GM18951 (cell line): ENCODE results near the gene YES1.

ENCODE experiments used
- POLR2A ChIP-seq: IDR thresholded peaks from 4 replicates; pipeline ENCODE4 v1.6.1; 2011; ENCODE audit warnings: mild to moderate bottlenecking; ENCODE audit not compliant: insufficient read length, insufficient read depth; ENCODE audit errors: extremely low read depth
- in situ Hi-C: fragments of 300-500 bp; cut with MboI; formaldehyde crosslinking; loops from one replicate; pipeline ENCODE4 v1.12.0; 2022; ENCODE audit warnings: low sequenced_read_pairs, mixed read lengths, inconsistent platforms; ENCODE audit not compliant: unreplicated experiment

The YES1 gene

DNA sequence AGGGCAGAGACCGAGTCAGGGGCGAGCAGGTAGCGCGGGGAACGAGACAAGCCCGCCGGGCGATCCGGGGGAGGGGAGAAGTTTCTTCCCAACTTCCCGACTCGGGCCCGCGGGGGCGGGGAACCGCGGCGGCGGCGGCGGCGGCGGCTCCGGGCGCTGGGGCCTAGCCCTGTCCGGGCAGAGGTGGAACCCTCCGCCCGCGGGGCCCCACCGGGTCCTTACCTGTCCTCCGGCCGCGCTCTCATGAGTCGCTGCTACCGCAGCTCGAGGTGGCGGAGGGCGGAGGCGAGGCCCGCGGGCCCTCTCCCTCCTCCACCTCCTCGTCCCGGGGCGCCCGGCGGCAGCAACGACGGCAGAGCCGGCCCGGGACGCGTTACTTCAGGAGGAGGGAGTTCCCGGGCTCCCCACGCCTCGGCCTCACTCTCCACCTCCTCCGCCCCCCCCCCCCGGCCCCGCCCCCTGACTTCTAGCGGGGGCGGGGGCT, at the start of gene YES1:
Gene YES1 (minus strand): TSS at position 351 of the 484 bp plus-strand sequence. CDS start 55,415 bp downstream, outside the sequence.
- TF ChIP-seq POLR2A = no peak
- in situ Hi-C loops = no loop called here

DNA sequence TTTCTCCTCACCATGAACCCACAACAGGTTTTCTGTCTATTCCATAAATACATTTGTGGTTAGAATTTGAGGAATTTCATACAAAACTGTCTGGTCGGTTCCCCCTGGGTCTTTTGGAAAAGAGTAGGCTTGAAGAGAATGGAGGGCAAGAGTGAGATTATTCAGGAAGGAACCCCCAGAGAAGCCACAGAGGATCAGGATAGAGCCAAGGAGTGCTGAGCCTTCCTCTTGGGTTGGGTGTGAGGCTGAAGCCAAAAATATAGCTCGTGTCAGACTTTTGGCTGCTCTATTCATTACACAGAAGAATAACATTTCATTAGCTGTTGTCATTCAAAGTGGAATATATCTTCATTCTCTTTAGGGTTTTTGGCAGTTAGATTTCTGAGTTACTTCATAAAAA, 45.9 kb upstream of the YES1 start:
- TF ChIP-seq POLR2A = no peak

DNA sequence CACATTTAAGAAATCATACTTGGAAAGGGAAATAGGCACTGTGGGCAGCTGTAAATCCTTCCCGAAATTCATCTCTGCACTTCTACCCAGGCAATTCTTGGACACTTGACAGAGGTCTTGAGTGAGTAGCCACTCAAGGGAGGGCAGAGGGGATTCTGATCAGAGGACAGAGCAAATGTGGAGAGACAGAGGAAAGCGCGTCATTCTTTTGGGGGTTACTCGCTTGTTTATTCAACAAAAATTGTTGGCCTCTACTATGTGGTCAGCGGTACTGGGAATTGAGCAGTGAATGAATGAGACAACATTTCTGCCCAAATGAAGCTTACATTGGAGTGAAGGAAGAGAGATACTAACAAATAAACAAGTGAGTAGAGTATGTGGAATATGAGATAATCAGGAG, 41.4 kb upstream of the YES1 start:
- in situ Hi-C loops = no loop called here
- no peak for TF ChIP-seq POLR2A

More for the DNA sequence above, 45.9 kb upstream of the YES1 start:
- in situ Hi-C loops = no loop called here

DNA sequence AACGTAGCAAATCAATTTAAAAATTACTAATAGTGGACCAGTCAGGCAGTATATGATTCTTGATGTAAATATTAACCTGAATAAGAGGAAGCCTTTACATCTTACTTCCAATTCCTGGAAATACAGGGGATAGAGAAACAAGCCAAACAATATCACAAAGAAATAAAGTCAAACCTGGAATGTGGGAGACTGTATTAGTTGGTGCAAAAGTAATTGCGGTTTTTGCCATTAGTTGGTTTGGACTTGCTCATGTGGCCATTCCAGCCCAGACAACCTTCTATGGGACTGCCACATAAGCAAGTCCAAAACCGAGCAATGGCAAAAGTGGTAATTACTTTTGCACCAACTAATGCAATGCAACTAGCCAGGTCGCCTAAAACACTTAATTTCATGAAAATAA, 38.9 kb upstream of the YES1 start:
- in situ Hi-C loops = no loop called here

DNA sequence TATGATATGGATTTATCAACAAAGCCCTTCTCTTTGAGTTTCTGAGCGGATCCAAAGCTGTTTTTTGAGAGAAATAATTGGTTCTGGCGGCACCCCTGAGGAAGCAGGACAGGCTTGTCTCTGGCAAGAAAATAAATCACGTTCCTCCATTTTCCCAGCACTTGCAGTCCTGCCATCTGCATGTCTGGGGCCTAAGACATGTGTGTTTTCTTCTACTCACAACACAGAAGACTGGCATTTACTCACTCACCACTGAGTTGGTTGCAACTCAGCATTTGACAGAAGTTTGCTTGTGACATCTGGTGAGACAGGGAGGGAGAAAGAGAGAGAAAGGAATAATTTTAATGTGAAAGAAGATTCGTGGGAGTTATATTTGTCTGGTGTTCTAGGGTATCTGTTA, 37.0 kb upstream of the YES1 start:
- in situ Hi-C loops = no loop called here
- no peak for TF ChIP-seq POLR2A

More for the DNA sequence above, 38.9 kb upstream of the YES1 start:
- TF ChIP-seq POLR2A = no peak

DNA sequence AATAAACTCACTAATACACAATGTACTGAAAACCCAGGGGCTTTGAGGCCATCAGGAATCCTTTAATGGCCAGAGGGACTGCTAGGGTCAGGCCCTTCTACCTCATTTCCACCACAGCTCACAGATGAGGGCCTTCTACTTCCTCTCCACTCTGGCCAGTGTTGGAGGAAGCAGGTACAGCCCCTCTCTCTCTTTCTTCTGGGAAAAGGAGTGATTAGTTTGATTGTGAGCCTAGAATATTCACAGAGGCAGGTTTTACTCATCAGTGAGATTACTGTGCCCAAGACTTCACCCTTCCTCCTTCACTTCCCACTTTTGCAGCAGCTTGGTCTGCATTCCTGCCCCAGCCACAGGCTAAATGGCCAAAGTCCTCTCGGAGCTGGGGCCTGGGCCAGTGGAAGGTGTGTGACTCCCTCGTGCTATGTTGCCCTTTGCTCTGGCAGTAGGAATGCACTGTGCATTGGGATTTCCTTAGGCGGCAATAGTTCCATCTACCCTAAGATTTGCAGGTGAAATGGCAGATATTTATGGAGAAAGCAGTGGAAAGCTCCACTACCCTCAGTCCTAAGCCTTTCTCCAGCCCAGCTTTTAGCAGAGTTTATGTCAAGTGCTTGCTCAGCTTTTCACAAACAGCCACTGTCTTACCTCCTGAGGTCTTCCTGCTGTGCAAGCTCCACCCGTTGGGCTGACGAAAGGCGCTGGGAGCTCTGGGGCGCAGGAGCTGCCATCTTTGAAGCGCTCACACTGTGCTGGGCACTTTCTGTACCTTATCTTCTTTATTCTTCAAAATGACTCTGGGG, 36.2 kb upstream of the YES1 start:
- in situ Hi-C loops = no loop called here
- no peak for TF ChIP-seq POLR2A

DNA sequence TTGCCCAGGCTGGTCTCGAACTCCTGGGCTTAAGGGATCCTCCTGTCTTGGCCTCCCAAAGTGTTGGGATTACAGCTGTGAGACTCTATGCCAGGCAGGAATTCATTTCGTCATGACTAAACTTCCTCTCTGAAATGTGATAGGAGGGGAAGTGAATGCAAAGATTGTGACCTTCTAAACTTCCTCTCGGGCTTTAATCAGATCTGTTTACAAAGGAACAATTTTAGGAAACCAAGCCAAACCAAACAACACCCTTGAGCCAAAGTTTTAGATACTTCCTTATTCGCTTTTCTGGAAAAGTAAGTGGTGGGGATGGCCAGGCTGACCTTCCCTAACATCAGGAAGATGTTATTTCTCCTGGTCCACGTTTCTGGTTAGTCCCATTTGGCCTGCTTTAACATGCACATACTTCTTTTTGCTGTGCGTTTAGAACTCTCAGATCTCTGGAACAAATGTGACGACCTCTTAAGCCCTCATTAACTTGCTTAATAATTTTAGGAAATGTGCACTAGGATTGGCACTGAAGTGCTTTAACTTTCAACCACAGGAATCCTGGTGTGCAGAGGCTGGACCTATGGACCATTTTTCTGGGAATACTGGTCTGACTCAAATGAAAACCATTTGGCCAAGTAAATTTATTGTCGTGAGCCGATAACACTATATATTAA, 33.2 kb upstream of the YES1 start:
- no peak for TF ChIP-seq POLR2A
- in situ Hi-C loops = no loop called here

DNA sequence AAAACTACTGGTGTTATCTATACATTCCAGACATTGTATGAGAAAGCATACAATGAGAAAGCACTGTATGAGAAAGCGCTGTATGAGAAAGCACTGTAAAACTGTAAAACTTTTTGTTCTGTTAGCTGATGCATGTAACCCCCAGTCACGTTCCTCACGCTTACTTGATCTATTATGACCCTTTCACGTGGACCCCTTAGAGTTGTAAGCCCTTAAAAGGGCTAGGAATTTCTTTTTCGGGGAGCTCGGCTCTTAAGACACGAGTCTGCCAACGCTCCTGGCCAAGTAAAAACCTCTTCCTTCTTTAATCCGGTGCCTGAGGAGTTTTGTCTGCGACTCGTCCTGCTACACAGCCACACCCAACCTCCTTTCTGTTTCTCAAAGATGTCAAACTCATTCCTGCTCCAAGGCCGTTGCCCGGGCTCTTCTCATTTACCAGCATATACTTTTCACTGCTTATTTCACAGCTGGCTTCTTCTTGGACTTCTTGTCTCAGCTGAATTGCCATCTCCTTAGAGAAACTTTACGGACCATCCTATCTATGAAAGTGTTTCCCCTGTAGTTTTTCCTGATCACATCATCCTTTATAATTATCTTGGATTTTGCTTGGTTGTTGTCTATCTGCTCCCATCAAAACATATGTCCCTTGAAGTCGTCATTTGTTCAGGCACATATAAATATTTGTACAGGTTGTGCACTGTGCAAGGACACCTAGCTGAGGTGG, 29.8 kb upstream of the YES1 start:
- in situ Hi-C loops = no loop called here
- TF ChIP-seq POLR2A = no peak

DNA sequence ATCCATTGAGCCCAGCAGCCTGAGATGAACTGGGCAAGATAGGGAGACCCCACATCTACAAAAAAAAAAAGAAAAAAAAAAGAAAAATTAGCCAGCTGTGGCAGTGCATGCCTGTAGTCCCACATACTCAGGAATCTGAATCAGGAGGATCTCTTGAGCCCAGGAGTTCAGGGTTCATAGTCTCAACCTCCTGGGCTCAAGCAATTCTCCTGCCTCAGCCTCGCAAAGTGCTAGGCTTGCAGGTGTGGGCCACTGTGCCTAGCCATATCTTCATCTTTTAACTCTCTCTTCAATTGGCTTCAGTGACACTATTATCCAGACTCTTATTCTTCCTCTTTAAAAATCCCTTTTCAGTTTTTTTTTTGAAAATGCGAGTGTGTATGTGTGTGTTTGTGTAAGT, 28.5 kb upstream of the YES1 start:
- in situ Hi-C loops = no loop called here
- TF ChIP-seq POLR2A = no peak

DNA sequence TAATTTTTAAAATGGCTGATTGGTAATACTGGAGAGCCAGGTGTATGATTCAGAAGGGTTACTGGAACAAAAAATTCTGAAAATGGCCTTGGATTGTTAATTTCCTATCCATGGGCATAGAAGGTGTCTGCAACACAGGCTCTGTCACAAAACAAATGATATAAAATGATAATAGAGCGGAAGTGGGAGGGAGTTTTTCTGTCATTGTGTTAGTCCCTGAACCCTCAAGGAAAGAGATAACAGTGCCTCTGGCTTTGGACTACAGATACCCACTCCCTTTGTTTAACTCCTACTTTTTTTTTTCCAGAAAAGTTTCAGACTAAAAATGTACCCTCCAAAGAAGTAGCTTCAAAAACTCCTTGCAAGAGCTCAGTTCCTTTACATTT, 28.0 kb upstream of the YES1 start:
- in situ Hi-C loops = no loop called here
- no peak for TF ChIP-seq POLR2A

DNA sequence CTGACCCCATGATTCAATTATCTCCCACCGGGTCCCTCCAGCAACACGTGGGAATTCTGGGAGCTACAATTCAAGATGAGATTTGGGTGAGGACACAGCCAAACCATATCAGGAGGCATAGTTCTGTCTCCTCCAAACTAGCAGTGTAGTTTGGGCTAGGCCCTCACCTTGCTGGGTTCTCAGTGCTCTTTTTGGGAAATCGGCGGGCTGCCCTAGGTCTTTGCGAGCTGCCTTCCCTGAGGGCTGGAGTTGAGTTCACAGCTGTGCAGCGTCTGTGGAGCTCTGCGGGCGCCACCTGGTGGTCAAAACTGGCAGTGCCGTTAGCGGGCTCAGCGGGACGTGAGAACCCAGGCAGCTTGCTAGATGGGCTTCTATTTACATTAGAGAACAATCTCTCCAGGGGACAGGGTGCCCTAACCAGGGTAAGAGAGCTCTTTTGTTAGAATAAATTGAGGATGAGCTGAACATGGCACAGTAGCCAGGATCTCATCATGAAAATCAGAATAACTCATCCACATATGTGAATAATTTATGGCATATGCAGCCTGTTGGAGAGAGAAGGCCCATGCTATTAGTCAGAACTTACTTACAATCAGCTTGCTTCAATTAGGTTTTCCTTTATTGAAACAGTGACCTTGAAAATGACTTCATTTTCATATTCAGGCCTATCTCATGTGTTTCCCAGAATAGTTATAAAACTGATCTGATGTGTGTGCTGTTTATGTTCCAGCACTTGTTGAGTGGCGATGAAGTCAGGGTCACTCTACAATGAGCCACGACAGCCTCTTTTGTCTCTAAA, 27.4 kb upstream of the YES1 start:
- no peak for TF ChIP-seq POLR2A
- in situ Hi-C loops = loop anchor here (10.0 kb wide), 1 partner anchor 225 kb away; no protein-coding TSS in a partner anchor

DNA sequence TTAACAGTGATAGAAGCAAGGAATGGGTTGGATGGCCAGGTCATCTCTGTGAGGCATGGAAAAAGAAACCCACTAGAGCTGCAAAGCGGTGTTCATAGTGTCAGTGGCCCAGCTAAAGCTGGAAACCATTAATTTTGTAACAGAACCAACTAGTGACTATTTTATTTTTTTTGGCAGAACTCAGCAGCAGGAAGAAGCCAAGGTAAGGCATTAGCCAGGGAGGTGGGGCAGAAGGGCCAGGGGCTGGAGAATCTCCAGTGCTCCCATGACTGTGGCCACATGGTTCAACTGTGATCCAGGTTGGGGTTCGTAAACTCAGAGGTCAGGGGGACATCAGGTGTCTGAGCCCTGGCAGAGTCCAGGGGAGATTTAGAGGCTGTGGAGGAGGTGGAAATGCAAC, 25.9 kb upstream of the YES1 start:
- in situ Hi-C loops = loop anchor here (10.0 kb wide), 1 partner anchor 223 kb away; no protein-coding TSS in a partner anchor
- TF ChIP-seq POLR2A = no peak
